ENCODE data around the gene BUD23.
"Not testable (repeated sequence)": the region's sequence is repeated elsewhere in the genome, so short reads cannot be mapped to it uniquely, and the experiment has no call there.

BUD23 gene

GRCh38 chr7:73683056-73683787 is at the start of gene BUD23, which contains the start of gene DNAJC30:
Gene BUD23, plus strand, starts transcription at chr7:73683597. Its CDS starts 29 bp downstream, at chr7:73683626.
Gene DNAJC30, minus strand, starts transcription at chr7:73683453. Its CDS starts 30 bp downstream, at chr7:73683423.
- peak; percentile 99 for DNase-seq (ENCODE audit: low spot score)

- DNase-seq (ENCODE audit: low spot score), result no peak
These were observed 49.6 kb upstream of the BUD23 start for GRCh38 chr7:73633844-73634243.

GRCh38 chr7:73635428-73636200 is 47.8 kb upstream of the BUD23 start:
- DNase-seq (ENCODE audit: low spot score), result no peak

- no peak for DNase-seq (ENCODE audit: low spot score)
These were observed 44.5 kb upstream of the BUD23 start for GRCh38 chr7:73638911-73639310.

- no peak for DNase-seq (ENCODE audit: low spot score)
These were observed 40.6 kb upstream of the BUD23 start for GRCh38 chr7:73642834-73643233.

- no peak for DNase-seq (ENCODE audit: low spot score)
These were observed 38.6 kb upstream of the BUD23 start for GRCh38 chr7:73644688-73645286.

- no peak for DNase-seq (ENCODE audit: low spot score)
These were observed 37.7 kb upstream of the BUD23 start for GRCh38 chr7:73645643-73646174.

- no peak for DNase-seq (ENCODE audit: low spot score)
These were observed 36.3 kb upstream of the BUD23 start for GRCh38 chr7:73646785-73647724.

- DNase-seq (ENCODE audit: low spot score), result no peak
These were observed 35.4 kb upstream of the BUD23 start for GRCh38 chr7:73647725-73648592.

GRCh38 chr7:73648593-73649332 is 34.6 kb upstream of the BUD23 start:
- DNase-seq (ENCODE audit: low spot score), result no peak

- DNase-seq (ENCODE audit: low spot score), result no peak
These were observed 33.8 kb upstream of the BUD23 start for GRCh38 chr7:73649576-73649975.

- no peak for DNase-seq (ENCODE audit: low spot score)
These were observed 32.9 kb upstream of the BUD23 start for GRCh38 chr7:73650524-73650923.

GRCh38 chr7:73652541-73652949 is 30.9 kb upstream of the BUD23 start:
- DNase-seq (ENCODE audit: low spot score), result no peak

- DNase-seq (ENCODE audit: low spot score), result not testable (repeated sequence)
These were observed 28.1 kb upstream of the BUD23 start for GRCh38 chr7:73655309-73655708.

- no peak for DNase-seq (ENCODE audit: low spot score)
These were observed 23.4 kb upstream of the BUD23 start for GRCh38 chr7:73659983-73660382.

GRCh38 chr7:73660594-73660993 is 22.8 kb upstream of the BUD23 start:
- DNase-seq (ENCODE audit: low spot score), result not testable (repeated sequence)

GRCh38 chr7:73663033-73663432 is 20.4 kb upstream of the BUD23 start:
- no peak for DNase-seq (ENCODE audit: low spot score)

GRCh38 chr7:73667344-73668102 is 15.9 kb upstream of the BUD23 start, which contains the start of gene VPS37D:
Gene VPS37D, plus strand, starts transcription at chr7:73667831. Its CDS starts 128 bp downstream, at chr7:73667959.
- peak; percentile 93 for DNase-seq (ENCODE audit: low spot score)

Measured in hepatic stellate cell (primary cell).